IMR-90 (cell line): Measurements from ENCODE around the gene FAM186B.

Experiments used
- BHLHE40 ChIP-seq: fragments of 150-350 bp; IDR thresholded peaks from 2 replicates; pipeline ENCODE4 v1.6.1; 2016; ENCODE audit warnings: mild to moderate bottlenecking, low read depth, low read length
- CTCF ChIP-seq: conservative IDR thresholded peaks from 2 replicates; pipeline ENCODE4 v1.5.1; 2012; ENCODE audit warnings: mild to moderate bottlenecking, low read depth, low read length, improper control_type of control experiment
- MAZ ChIP-seq: IDR thresholded peaks from 2 replicates; pipeline ENCODE4 v1.6.1; 2012; ENCODE audit warnings: low read depth, mild to moderate bottlenecking, low read length, improper control_type of control experiment, moderate library complexity, borderline replicate concordance
- MXI1 ChIP-seq: IDR thresholded peaks from 2 replicates; pipeline ENCODE4 v1.6.1; 2012; ENCODE audit warnings: low read depth, mild to moderate bottlenecking, low read length, moderate library complexity, borderline replicate concordance
- POLR2A ChIP-seq: IDR thresholded peaks from 2 replicates; pipeline ENCODE4 v1.6.1; 2012; ENCODE audit warnings: mild to moderate bottlenecking, low read depth, low read length
- RAD21 ChIP-seq: IDR thresholded peaks from 2 replicates; pipeline ENCODE4 v1.6.1; 2012; ENCODE audit warnings: low read length, improper control_type of control experiment
- RCOR1 ChIP-seq: IDR thresholded peaks from 2 replicates; pipeline ENCODE4 v1.6.1; 2012; ENCODE audit warnings: mild to moderate bottlenecking, low read length, improper control_type of control experiment; ENCODE audit not compliant: insufficient replicate concordance
- RFX5 ChIP-seq: IDR thresholded peaks from 2 replicates; pipeline ENCODE4 v1.8.0; 2012; ENCODE audit warnings: low read depth, mild to moderate bottlenecking, low read length, moderate library complexity

GRCh38 chr12:49651855-49652254 is 46.4 kb upstream of the FAM186B start:
- TF ChIP-seq CTCF = no peak
- no peak for TF ChIP-seq MXI1
- TF ChIP-seq POLR2A = no peak
- TF ChIP-seq RCOR1 = no peak
- TF ChIP-seq MAZ = no peak
- TF ChIP-seq RAD21 = no peak
- no peak for TF ChIP-seq BHLHE40
- no peak for TF ChIP-seq RFX5
